ENCODE results near the gene NR2F2.
A peak's percentile ranks its signal among the peaks of the same experiment; 100 is the strongest.

NR2F2 gene

DNA sequence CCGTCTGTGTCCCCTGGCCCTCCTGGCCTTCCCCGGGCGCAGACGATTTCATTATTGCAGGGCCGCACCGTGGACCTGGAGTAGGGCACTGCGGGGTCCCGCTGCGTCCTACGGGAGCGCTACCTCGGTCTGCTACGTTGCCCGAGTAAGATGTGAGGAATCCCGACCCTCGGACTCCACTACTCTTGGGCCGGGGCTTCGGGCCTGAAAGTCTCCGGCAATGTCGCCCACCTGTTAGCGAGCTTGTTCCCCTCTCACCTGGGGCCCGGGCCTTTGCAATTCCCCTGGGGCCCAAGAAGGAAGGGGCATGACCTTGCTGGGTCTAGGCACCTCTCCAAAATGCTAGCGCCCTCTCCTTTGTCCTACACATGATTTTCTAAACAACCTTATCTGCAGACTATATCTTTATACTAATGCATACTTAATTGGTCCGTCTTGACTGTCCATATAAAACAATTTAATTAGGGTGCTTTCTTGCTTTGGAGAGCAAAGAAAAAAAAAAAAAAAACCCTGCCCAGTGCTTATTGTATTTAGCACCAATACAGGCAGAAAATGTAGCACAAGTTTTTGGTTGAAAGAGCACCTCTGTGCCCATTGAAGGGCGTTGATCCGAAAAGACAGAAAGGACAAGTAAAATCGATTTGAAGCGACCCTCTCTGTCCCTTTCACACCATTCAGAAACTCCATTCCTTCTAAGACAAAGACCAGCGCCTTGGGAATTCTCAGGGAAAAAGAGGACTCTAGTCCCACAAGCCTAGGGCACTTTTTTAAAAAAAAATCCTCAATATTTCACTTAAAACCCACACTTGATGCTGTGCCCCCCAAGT is 7.0 kb upstream of the NR2F2 start:
- no peak overlapping the region for H3K4me3 ChIP-seq (ENCODE audit: low read length)
- TF ChIP-seq, protein P1, sequence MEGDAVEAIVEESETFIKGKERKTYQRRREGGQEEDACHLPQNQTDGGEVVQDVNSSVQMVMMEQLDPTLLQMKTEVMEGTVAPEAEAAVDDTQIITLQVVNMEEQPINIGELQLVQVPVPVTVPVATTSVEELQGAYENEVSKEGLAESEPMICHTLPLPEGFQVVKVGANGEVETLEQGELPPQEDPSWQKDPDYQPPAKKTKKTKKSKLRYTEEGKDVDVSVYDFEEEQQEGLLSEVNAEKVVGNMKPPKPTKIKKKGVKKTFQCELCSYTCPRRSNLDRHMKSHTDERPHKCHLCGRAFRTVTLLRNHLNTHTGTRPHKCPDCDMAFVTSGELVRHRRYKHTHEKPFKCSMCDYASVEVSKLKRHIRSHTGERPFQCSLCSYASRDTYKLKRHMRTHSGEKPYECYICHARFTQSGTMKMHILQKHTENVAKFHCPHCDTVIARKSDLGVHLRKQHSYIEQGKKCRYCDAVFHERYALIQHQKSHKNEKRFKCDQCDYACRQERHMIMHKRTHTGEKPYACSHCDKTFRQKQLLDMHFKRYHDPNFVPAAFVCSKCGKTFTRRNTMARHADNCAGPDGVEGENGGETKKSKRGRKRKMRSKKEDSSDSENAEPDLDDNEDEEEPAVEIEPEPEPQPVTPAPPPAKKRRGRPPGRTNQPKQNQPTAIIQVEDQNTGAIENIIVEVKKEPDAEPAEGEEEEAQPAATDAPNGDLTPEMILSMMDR (conservative IDR thresholded peaks at IDR 0.05; ENCODE audit: low read length) = no peak
- no peak for DNase-seq (ENCODE audit: low read depth)

DNA sequence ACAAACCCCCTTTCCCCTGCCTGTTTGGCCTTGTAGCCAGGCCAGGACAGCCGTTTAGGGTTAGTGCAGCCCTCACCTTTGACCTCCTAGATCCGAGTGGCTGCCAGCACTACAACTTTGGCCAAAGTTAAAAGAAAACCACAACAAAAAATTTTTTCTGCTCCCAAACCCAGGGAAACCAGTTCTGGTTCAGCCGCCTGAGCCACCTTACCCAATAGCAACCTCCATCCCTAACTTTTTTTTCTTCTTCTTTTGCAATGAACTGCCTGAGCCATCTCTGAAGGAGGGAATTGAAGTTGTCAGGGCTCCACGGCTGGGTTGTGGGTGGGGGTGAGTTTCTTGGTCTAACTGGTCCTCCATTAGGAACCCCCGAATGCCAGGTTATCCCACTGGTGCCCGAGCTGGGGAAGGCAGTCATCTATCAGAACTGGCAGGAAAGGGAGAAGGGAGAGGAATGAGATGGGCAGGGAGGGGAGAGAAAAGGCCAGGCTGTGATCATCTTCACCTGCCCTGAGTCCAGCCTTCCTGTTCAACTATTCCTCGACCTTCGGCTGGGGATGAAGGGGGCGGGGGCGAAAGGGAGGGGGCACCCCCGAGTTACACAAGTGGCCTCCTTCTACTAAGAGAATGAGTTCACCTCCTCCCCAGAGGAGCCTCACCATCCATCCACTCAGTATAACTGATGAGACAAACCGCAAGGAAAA is 6.2 kb upstream of the NR2F2 start:
- no peak for DNase-seq (ENCODE audit: low read depth)
- TF ChIP-seq, protein P1 (conservative IDR thresholded peaks at IDR 0.05; ENCODE audit: low read length) = no peak
- no peak overlapping the region for H3K4me3 ChIP-seq (ENCODE audit: low read length)

DNA sequence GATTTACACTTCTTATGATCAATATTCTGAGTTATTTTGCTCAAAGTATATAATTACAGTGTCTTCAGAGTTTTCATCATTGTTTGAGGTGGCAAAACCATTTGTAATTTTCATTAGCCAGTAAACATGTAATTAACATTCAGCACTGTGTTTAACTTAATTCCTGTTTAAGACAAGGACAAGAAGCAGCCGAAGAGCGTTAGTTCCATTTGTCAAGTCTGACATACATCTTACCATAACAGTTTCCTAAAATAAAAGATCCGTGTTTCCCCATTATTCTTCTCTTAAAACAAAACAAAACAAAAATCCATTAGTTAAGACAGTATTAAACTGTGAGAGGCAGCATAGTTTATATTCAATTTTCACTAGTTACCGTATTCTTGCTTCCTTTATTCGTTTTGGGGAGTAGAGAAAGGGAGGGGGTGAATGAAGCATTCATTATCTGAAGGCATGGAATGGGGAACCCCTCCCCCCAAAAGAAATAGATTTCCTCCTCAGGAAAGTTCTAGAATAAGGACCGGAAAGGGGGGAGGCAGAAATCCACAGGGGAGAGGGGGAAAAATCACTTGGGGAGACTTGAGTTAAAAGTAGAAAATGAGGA is 5.5 kb upstream of the NR2F2 start:
- DNase-seq (ENCODE audit: low read depth) = no peak
- H3K4me3 ChIP-seq (ENCODE audit: low read length) = peak overlapping the region; percentile 83
- TF ChIP-seq, protein P1 (conservative IDR thresholded peaks at IDR 0.05; ENCODE audit: low read length) = no peak

GRCh38 chr15:96325541-96326327 is 4.8 kb upstream of the NR2F2 start:
- TF ChIP-seq, protein P1 (conservative IDR thresholded peaks at IDR 0.05; ENCODE audit: low read length) = no peak
- no peak for DNase-seq (ENCODE audit: low read depth)
- peak overlapping the region; percentile 83 for H3K4me3 ChIP-seq (ENCODE audit: low read length)

- TF ChIP-seq, protein P1 (conservative IDR thresholded peaks at IDR 0.05; ENCODE audit: low read length) = no peak
- peak; percentile 75 for DNase-seq (ENCODE audit: low read depth)
Observed at GRCh38 chr15:96326328-96327154, 4.0 kb upstream of the NR2F2 start.

DNA sequence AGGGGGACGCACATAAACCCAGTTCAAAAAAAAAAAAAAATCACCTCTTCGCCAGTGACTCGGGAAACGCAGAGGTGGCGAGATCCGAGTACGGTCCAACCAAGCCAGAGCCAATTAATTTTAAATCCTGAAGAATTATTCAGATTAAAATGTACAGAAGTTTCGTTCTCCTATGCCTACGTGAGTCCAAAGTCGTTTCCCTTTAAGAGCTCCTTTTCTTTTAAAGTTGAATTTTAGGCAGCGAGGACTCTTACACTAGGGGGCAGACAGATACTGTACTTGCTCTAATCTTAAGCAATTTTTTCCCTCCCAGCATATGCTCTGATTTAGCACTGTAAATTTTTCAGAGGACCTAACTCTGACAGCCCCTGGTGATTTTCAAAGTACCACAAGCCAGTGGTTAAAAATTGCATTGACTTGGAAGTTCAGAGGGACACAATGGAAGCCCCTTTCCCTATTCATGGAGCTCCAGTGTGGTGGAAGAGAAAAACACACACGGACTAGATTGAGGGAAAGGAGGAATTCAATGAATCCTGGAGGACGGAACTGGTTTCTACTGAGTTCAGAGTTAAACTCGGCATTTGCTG is 3.3 kb upstream of the NR2F2 start:
- DNase-seq (ENCODE audit: low read depth) = peak; percentile 89
- H3K4me3 ChIP-seq (ENCODE audit: low read length) = peak overlapping the region; percentile 83
- TF ChIP-seq, protein P1 (conservative IDR thresholded peaks at IDR 0.05; ENCODE audit: low read length) = peak; percentile 91

More at GRCh38 chr15:96326328-96327154, 4.0 kb upstream of the NR2F2 start:
- peak overlapping the region; percentile 83 for H3K4me3 ChIP-seq (ENCODE audit: low read length)
